ENCODE data around the gene TRAP1. TPM values are rescaled to one million over a fixed set of nuclear protein-coding genes. Genes with fewer than 3 reads are reported as not detected.

Gene TRAP1
- polyA plus RNA-seq, 2 of the 4 experiments (the other 2 are of a cell fraction) = 103 to 198 TPM

GRCh38 chr16:3675601-3676130 lies 41.7 kb downstream of the TRAP1 start:
- Histone ChIP-seq H3K9me3 (no peaks in the 10 kb centered on the region), H3K27ac (no peak overlapping the region), H3K4me3 (no peak overlapping the region), H3K4me1 (no peaks in the 10 kb centered on the region), H3K4me2 (no peak overlapping the region)
- CTCF ChIA-PET = interaction anchor here (1.1 to 4.5 kb wide), 3 partner anchors 15 to 31 kb away, joined by 3 to 19 read pairs (median 4); no protein-coding TSS in a partner anchor
- WGBS (ENCODE audit: missing lambda C conversion rate) = 99% methylated on average over 17 of the region's 24 CpGs
- ATAC-seq = no peak
- TF ChIP-seq CHD2 (IDR thresholded peaks at IDR 0.05; ENCODE audit: low read length, partially characterized antibody) (no peak), CBX8 (IDR thresholded peaks at IDR 0.05) (no peak), CTCF (IDR thresholded peaks at IDR 0.05) (no peak), REST (IDR thresholded peaks at IDR 0.05) (no peak), SMC3 (IDR thresholded peaks at IDR 0.05) (no peak), EHMT2 (IDR thresholded peaks at IDR 0.05; ENCODE audit: low read depth) (no peak), CEBPB (IDR thresholded peaks at IDR 0.05) (no peak), E2F6 (IDR thresholded peaks at IDR 0.05; ENCODE audit: borderline replicate concordance, low read depth) (no peak), FOSL2 (IDR thresholded peaks at IDR 0.05) (no peak), FOSL2 (CRISPR knock-in tag; IDR thresholded peaks at IDR 0.05) (no peak), GATA3 (IDR thresholded peaks at IDR 0.05; ENCODE audit: borderline replicate concordance) (no peak)
- POLR2A ChIA-PET = no interaction called here
- no peak for DNase-seq (ENCODE audit: low read depth in 1 of 2, low spot score in 1 of 2)
- no peak for FAIRE-seq

- no peak overlapping the region for H3K4me3 ChIP-seq
- CTCF ChIA-PET = interaction anchor here (0.8 to 4.5 kb wide), 4 partner anchors 8 to 30 kb away, joined by 3 to 19 read pairs (median 4); no protein-coding TSS in a partner anchor
- H3K27ac ChIP-seq = no peak overlapping the region
- 97% methylated on average over 29 of the region's 34 CpGs for WGBS (ENCODE audit: missing lambda C conversion rate)
- FAIRE-seq = no peak
- H3K4me2 ChIP-seq = no peak overlapping the region
- H3K4me1 ChIP-seq = no peaks in the 10 kb centered on the region
- no peak for TF ChIP-seq ZC3H11A (IDR thresholded peaks at IDR 0.05)
- no peak for TF ChIP-seq KDM5A (IDR thresholded peaks at IDR 0.05)
- no peak for TF ChIP-seq MAZ (IDR thresholded peaks at IDR 0.05; ENCODE audit: borderline replicate concordance, low read depth, low read length)
- TF ChIP-seq HOXB13 (CRISPR knock-in tag; IDR thresholded peaks at IDR 0.05; ENCODE audit: low read depth) = no peak
- TF ChIP-seq NR3C1 (IDR thresholded peaks at IDR 0.05) = no peak
- no peak for TF ChIP-seq MAFK (IDR thresholded peaks at IDR 0.05; ENCODE audit: partially characterized antibody)
- TF ChIP-seq FOXS1 (CRISPR knock-in tag; IDR thresholded peaks at IDR 0.05) = no peak
- TF ChIP-seq HOXA7 (CRISPR knock-in tag; IDR thresholded peaks at IDR 0.05) = no peak
- TF ChIP-seq TP53 (CRISPR knock-in tag; IDR thresholded peaks at IDR 0.05) = no peak
- TF ChIP-seq PHF8 (IDR thresholded peaks at IDR 0.05; ENCODE audit: borderline replicate concordance, low read depth) = no peak
- TF ChIP-seq TFCP2L1 (CRISPR knock-in tag; IDR thresholded peaks at IDR 0.05) = no peak
- peak in 1 of 2 experiments; percentile 26; a peak in 3 of 6 replicates for ATAC-seq
- H3K9me3 ChIP-seq = no peaks in the 10 kb centered on the region
- POLR2A ChIA-PET = no interaction called here
- no peak for DNase-seq (ENCODE audit: low read depth in 1 of 2, low spot score in 1 of 2)
Measured at GRCh38 chr16:3674513-3675295, 42.6 kb downstream of the TRAP1 start.

Data from A549 (cell line).